Stimulated activated CD8-positive, alpha-beta memory T cell treated with anti-CD3 and anti-CD28 coated beads, Interleukin-15, amount 100 ng/mL, for 1 hour (primary cell): Measurements from ENCODE around the gene RAET1L.
"Not testable (repeated sequence)": the region's sequence is repeated elsewhere in the genome, so short reads cannot be mapped to it uniquely, and the experiment has no call there.

Experiments used
- DNase-seq: peaks from one replicate; pipeline ENCODE4 v3.0.0-alpha.2; 2020; ENCODE audit warnings: low read depth

RAET1L gene

GRCh38 chr6:150044621-150045145 lies 19.4 kb upstream of the RAET1L start:
- DNase-seq = no peak

- no peak for DNase-seq
These were observed 18.4 kb upstream of the RAET1L start for GRCh38 chr6:150043501-150044412.

GRCh38 chr6:150043096-150043495 lies 17.8 kb upstream of the RAET1L start:
- no peak for DNase-seq

GRCh38 chr6:150038202-150039062 lies 13.1 kb upstream of the RAET1L start:
- DNase-seq = no peak

- DNase-seq = no peak
These were observed 12.3 kb upstream of the RAET1L start for GRCh38 chr6:150037526-150038201.

GRCh38 chr6:150036081-150036480 lies 10.7 kb upstream of the RAET1L start:
- no peak for DNase-seq

GRCh38 chr6:150033207-150033771 lies 8.0 kb upstream of the RAET1L start:
- DNase-seq = no peak

GRCh38 chr6:150032598-150032997 lies 7.3 kb upstream of the RAET1L start:
- DNase-seq = no peak

- DNase-seq = no peak
These were observed 5.3 kb upstream of the RAET1L start for GRCh38 chr6:150030611-150031010.

- DNase-seq = no peak
These were observed 4.4 kb upstream of the RAET1L start for GRCh38 chr6:150029749-150030148.

GRCh38 chr6:150029276-150029675 lies 3.9 kb upstream of the RAET1L start:
- no peak for DNase-seq

- no peak for DNase-seq
These were observed 3.5 kb upstream of the RAET1L start for GRCh38 chr6:150028799-150029198.

- DNase-seq = no peak
These were observed 2.7 kb upstream of the RAET1L start for GRCh38 chr6:150027806-150028565.

- DNase-seq = no peak
These were observed 1.9 kb upstream of the RAET1L start for GRCh38 chr6:150026976-150027805.

- DNase-seq = no peak
These were observed 631 bp downstream of the RAET1L start for GRCh38 chr6:150024646-150025155.

GRCh38 chr6:150024021-150024420 lies 1.3 kb downstream of the RAET1L start:
- DNase-seq = not testable (repeated sequence)

- not testable (repeated sequence) for DNase-seq
These were observed 3.5 kb downstream of the RAET1L start for GRCh38 chr6:150021870-150022269.

- DNase-seq = no peak
These were observed 6.3 kb downstream of the RAET1L start for GRCh38 chr6:150018846-150019580.

GRCh38 chr6:150017186-150017521 lies 8.2 kb downstream of the RAET1L start:
- DNase-seq = not testable (repeated sequence)
